Natural killer cell treated with Interleukin-12 subunit alpha and Interleukin-12 subunit beta and Interleukin-15 and Interleukin-18, amount 100 ng/mL, for 72 hours (primary cell): ENCODE results near the gene DDX28. TPM values are rescaled to one million over a fixed set of nuclear protein-coding genes. Genes with fewer than 3 reads are reported as not detected.

Source experiments
- ATAC-seq, 2 donors: fragments of 150-1000 bp; cut with Tn5 transposase in 1 of 2; sonication (Bioruptor Pico), chemical (Tn5 transposase) in 1 of 2; 2 replicates each; pipeline ENCODE4 v1.10.0; 2021
- DNase-seq: peaks from one replicate; pipeline ENCODE4 v3.0.0; 2022; ENCODE audit warnings: low spot score
- H3K27ac Mint-ChIP-seq, 2 donors: 1 replicate in 1 of 2; 2 replicates in 1 of 2; pipeline ENCODE4 v1.8.0; 2022; ENCODE audit warnings: mixed read lengths in 2 of 2, mild to moderate bottlenecking in 1 of 2, moderate library complexity in 1 of 2
- H3K27me3 Mint-ChIP-seq, 2 donors: 1 replicate in 1 of 2; 2 replicates in 1 of 2; pipeline ENCODE4 v1.8.0; 2022; ENCODE audit warnings: mixed read lengths in 2 of 2
- H3K36me3 Mint-ChIP-seq: one replicate; pipeline ENCODE4 v1.8.0; 2022; ENCODE audit warnings: mixed read lengths
- H3K4me1 Mint-ChIP-seq, 2 donors: 1 replicate in 1 of 2; 2 replicates in 1 of 2; pipeline ENCODE4 v1.8.0; 2022; ENCODE audit warnings: low read depth in 2 of 2, mixed read lengths in 2 of 2, mild to moderate bottlenecking in 1 of 2
- H3K4me3 Mint-ChIP-seq: one replicate; pipeline ENCODE4 v1.8.0; 2022; ENCODE audit warnings: mixed read lengths
- H3K9me3 Mint-ChIP-seq: 2 replicates; pipeline ENCODE4 v1.8.0; 2022; ENCODE audit warnings: mixed read lengths
- total RNA-seq, 2 donors: library from RNA; stranded (reverse); gene quantifications; one replicate each; pipeline ENCODE4 v1.2.3, GENCODE V29; 2022

DDX28 gene, protein sequence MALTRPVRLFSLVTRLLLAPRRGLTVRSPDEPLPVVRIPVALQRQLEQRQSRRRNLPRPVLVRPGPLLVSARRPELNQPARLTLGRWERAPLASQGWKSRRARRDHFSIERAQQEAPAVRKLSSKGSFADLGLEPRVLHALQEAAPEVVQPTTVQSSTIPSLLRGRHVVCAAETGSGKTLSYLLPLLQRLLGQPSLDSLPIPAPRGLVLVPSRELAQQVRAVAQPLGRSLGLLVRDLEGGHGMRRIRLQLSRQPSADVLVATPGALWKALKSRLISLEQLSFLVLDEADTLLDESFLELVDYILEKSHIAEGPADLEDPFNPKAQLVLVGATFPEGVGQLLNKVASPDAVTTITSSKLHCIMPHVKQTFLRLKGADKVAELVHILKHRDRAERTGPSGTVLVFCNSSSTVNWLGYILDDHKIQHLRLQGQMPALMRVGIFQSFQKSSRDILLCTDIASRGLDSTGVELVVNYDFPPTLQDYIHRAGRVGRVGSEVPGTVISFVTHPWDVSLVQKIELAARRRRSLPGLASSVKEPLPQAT
- total RNA-seq = 10 to 100 TPM; 16.2 to 20.1 TPM

DNA sequence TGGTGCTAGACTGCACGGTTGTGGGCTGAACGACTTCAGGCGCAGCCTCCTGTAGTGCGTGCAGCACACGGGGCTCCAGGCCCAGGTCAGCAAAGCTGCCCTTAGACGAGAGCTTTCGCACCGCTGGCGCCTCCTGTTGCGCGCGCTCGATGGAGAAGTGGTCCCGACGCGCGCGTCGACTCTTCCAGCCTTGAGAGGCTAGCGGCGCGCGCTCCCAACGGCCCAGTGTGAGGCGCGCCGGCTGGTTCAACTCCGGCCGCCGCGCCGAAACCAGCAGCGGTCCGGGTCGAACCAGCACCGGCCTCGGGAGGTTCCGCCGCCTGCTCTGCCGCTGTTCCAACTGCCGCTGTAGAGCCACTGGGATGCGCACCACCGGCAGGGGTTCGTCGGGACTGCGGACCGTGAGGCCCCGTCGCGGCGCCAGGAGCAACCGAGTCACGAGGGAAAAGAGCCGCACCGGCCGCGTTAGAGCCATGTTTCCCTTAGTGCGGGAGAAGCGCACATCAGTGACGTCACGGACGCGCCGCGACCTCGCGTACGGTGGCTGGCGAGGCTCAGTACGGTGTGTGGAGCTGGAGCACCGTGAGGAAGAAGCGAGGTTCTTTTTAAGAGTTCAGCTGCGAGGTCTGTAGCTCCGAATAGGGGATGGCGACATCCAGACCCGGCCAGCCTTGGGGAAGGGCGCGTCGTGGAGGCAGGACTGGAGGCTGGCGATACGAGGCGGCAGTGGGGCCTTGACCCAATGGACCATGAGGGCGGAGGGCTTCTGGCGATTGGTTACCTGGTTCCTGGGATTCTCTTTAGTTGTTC is at the start of gene DDX28, which contains the start of gene DUS2:
DDX28 (minus strand) TSS at position 505 of the 810 bp plus-strand sequence; CDS start at position 475, 30 bp downstream.
DUS2 (plus strand) TSS at position 557 of the 810 bp plus-strand sequence. CDS start 14,740 bp downstream, outside the sequence.
- H3K9me3 Mint-ChIP-seq = no peaks in the 10 kb centered on the region
- peak within 1 kb of the TSS; percentile 96 for H3K4me3 Mint-ChIP-seq
- H3K4me1 Mint-ChIP-seq = peaks cover 21 to 25% of the 10 kb centered on the region in 2 donors
- no peaks in the 10 kb centered on the region for H3K27me3 Mint-ChIP-seq
- DNase-seq (peak; percentile 93), ATAC-seq (peak; percentile 96)
- peaks cover 5% of the 10 kb centered on the region for H3K36me3 Mint-ChIP-seq
- peak within 1 kb of the TSS; percentile 88 to 100 for H3K27ac Mint-ChIP-seq

DNA sequence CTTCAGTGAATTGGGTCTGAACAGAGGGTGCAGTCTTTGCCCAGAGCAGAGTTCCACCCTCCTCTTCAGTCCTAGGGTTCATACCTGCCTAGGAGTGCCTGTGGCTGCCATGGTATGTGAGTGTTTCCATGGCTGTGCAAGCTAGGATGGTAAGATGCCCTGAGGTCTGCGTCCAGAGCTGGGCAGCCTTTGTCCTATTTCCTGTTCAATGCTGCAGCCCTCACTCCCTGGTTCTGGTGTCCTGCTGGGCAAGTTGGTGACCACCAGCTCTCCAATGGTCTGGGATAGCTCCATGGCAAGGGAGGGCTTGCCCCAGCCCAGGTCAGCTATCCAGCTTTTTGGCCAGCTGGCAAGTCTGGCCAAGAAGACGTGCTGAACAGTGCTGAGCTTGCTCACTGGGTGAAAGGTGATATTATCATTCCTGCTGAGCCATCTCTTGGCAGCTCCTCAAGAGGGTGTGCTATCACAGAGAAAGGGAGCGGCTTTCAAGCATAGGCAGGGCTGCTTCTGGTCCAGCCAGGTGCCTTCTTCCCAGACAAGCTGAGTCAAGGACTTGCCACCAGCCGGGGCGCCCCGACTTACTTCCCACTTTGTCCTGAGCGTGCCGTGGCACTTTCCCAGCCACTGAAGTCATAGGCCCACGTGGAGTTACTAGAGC is 49.1 kb upstream of the DDX28 start:
- Mint-ChIP-seq H3K9me3 (no peaks in the 10 kb centered on the region), H3K4me3 (peak overlapping the region; percentile 38), H3K4me1 (peaks cover 63 to 74% of the 10 kb centered on the region in 2 donors), H3K36me3 (peaks cover 18% of the 10 kb centered on the region), H3K27ac (peak overlapping the region; percentile 88 to 93), H3K27me3 (no peaks in the 10 kb centered on the region)
- no peak for ATAC-seq
- DNase-seq = no peak

DNA sequence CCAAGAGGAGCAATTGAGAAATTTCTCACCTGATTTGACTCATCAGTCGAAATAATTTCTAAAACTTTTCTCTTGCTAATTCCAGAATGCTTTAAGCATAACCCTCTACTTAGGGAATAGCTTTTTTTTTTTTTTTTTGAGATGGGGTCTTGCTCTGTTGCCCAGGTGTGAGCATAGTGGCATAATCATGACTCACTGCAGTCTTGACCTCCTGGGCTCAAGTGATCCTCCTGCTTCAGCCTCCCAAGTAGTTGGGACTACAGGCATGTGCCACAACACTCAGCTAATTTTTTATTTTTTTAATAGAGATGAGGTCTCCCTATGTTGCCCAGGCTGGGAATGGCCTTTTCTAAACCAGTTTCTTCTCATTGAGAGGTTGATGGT is 48.5 kb upstream of the DDX28 start:
- peaks cover 18% of the 10 kb centered on the region for H3K36me3 Mint-ChIP-seq
- DNase-seq = no peak
- no peak for ATAC-seq
- H3K9me3 Mint-ChIP-seq = no peaks in the 10 kb centered on the region
- peak overlapping the region; percentile 81 for H3K4me3 Mint-ChIP-seq
- H3K4me1 Mint-ChIP-seq = peaks cover 64 to 75% of the 10 kb centered on the region in 2 donors
- peak overlapping the region; percentile 88 to 93 for H3K27ac Mint-ChIP-seq
- H3K27me3 Mint-ChIP-seq = no peaks in the 10 kb centered on the region

DNA sequence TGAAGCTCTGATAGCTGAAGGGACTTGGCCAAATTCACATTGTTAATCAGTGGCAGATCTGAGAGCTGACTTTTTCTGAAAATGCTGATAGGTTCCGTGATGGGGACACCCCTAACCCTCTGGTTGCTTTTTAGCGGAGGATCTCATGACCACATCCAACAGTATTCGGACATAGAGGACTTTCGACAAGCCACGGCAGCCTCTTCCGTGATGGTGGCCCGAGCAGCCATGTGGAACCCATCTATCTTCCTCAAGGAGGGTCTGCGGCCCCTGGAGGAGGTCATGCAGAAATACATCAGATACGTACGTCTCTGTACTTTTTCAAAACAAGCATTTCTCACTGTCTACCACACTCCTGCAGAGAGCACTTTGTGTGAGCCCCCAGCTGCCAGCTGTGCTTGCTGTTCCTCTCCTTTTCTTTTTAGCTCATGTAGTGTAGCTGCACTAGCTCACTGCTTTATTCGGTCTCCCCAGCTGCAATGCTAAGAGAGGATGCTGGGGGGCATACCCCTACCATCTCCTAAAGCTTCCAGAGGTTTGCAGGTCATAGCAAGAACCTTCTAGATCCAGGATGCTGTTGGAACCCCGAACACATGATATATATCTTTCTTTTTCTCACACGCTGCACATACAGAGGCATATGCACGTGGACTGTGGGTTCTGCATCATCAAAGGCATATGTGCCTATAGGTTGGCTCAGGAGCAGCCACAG is 47.9 kb upstream of the DDX28 start:
- ATAC-seq = peak; percentile 54 to 63
- no peaks in the 10 kb centered on the region for H3K27me3 Mint-ChIP-seq
- peaks cover 65 to 75% of the 10 kb centered on the region in 2 donors for H3K4me1 Mint-ChIP-seq
- H3K4me3 Mint-ChIP-seq = peak overlapping the region; percentile 81
- peaks cover 18% of the 10 kb centered on the region for H3K36me3 Mint-ChIP-seq
- no peak for DNase-seq
- no peaks in the 10 kb centered on the region for H3K9me3 Mint-ChIP-seq
- peak overlapping the region; percentile 88 to 93 for H3K27ac Mint-ChIP-seq

DNA sequence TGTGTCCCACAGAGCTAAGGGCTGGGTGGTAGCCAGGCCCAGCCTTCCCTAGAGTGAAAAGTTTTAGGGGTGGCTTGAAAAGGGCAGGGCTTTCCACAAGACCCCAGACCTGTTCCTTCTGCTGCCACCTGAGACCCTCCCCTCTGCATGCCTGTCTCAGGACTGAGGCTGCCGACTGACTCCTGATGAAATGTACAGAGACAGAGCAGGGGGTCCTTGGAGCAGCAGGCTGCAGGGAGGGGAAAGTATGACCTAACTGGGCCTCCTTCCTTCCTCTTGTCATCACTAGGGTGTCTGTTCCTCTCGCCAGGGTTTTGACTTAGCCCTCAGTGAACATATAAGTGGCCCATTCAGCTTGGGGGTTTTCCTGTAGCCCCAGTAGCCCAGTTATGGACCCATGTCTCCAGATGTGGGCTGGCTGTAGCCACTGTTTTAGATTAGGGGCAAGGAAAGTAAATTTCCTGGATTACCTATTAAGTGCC is 47.3 kb upstream of the DDX28 start:
- peak in 1 of 2 donors; percentile 4 for ATAC-seq
- peak overlapping the region; percentile 81 for H3K4me3 Mint-ChIP-seq
- H3K9me3 Mint-ChIP-seq = no peaks in the 10 kb centered on the region
- peaks cover 18% of the 10 kb centered on the region for H3K36me3 Mint-ChIP-seq
- H3K27ac Mint-ChIP-seq = peak overlapping the region; percentile 88 to 93
- H3K4me1 Mint-ChIP-seq = peaks cover 66 to 73% of the 10 kb centered on the region in 2 donors
- H3K27me3 Mint-ChIP-seq = no peaks in the 10 kb centered on the region
- no peak for DNase-seq

DNA sequence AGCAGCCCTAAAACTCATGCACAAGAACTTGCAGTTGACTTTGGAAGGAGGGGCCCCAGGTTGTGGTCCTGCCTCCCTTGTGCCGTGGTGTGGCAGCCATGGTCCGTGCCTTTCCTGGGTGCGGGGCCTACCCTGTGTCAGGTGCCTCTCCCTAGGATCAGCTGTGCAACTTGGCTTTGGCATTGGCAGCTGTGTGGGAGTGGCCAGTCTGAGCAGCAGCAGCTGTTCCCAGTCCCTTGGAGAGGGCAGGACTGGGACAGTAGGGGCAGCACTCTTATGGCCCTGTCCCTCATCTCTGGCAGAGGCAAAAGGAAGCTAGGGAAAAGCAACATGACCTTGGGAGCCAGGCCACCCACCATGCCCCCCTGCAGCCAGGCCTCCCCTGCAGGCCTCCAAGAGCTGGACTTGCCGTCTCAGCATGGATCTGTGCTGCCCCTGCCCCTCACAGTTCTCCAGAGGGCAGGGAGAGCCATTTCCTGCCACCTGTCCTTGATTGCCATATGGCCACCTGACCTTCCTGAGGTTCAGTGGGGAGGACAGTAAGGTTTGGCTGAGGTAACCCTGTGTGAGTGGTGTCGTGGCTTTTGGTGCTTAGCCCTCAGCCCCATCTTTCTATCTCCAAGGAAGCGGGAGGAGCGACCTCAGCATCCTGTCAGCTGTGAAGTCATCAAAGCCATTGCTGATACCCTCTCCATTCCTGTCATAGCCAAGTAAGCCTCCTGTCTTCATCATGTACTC is 46.6 kb upstream of the DDX28 start:
- ATAC-seq (peak; percentile 34 to 67), DNase-seq (no peak)
- Mint-ChIP-seq H3K9me3 (no peaks in the 10 kb centered on the region), H3K4me3 (peak overlapping the region; percentile 81), H3K36me3 (peaks cover 16% of the 10 kb centered on the region), H3K4me1 (peaks cover 66 to 73% of the 10 kb centered on the region in 2 donors), H3K27ac (peak overlapping the region; percentile 88 to 93), H3K27me3 (no peaks in the 10 kb centered on the region)

DNA sequence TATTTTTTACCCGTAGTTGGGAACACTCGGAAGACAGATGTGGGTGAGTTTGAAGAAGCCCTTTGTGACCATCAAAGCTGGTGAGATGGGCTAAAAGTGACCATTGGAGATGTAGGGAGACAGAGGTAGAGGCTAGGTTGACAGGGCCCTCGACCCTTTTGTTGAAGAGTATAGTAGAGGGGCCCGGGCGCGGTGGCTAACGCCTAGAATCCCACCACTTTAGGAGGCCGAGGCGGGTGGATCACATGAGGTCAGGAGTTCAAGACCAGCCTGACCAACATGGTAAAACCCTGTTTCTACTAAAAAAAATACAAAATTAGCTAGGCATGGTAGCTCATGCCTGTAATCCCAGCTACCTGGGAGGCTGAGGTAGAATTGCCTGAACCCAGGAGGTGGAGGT is 45.9 kb upstream of the DDX28 start:
- ATAC-seq (no peak), DNase-seq (no peak)
- Mint-ChIP-seq H3K4me1 (peaks cover 65 to 73% of the 10 kb centered on the region in 2 donors), H3K4me3 (no peak overlapping the region), H3K27ac (peak overlapping the region in 1 of 2 donors; percentile 88), H3K9me3 (no peaks in the 10 kb centered on the region), H3K36me3 (peaks cover 13% of the 10 kb centered on the region), H3K27me3 (no peaks in the 10 kb centered on the region)

DNA sequence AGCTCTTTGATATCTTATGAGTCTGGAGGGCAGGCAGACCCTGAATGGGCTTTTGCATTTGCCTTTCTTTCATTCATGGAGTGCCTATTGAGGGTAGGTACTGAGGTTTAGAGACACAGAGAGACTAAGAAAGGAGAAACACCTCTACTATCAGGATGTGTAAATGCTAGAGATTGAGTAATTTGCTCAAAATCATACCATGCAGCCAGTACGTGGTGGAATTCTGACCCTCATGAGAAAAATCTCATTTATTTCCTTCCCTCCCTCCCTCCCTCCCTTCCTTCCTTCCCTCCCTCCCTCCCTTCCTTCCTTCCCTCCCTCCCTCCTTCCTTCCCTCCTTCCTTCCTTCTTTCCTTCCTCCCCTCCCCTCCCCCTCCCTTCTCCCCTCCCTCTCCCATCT is 43.7 kb upstream of the DDX28 start:
- DNase-seq (no peak), ATAC-seq (no peak)
- H3K36me3 Mint-ChIP-seq = peaks cover 13% of the 10 kb centered on the region
- no peaks in the 10 kb centered on the region for H3K9me3 Mint-ChIP-seq
- no peaks in the 10 kb centered on the region for H3K27me3 Mint-ChIP-seq
- peak overlapping the region; percentile 91 to 95 for H3K27ac Mint-ChIP-seq
- H3K4me3 Mint-ChIP-seq = no peak overlapping the region
- H3K4me1 Mint-ChIP-seq = peaks cover 69 to 74% of the 10 kb centered on the region in 2 donors

DNA sequence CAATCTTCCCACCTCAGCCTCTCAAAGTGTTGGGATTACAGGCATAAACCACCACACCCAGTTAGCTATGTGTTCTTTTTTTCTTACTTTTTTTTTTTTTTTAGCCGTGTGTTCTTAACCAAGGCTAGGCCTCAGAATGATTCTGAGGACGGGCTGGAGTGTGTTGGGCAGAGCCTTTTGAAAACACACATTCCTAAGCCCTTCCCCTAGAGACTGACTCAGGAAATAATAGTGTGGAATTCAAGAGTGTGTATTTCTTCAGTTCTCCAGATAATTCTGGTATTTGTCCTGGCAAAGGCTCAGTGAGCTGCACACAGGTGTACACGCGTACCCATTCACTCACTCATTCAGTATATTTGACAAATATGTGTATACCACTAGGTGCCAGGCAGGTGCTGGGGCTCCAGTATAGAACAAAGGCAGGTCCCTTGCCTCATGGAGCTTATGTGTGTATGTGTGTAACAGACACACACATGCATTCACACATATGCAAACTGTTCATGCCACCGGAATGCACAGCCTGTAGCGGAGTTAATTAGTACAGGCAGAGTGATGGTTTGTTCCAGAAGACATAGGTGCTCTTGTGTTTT is 42.8 kb upstream of the DDX28 start:
- Mint-ChIP-seq H3K4me3 (peak overlapping the region; percentile 3), H3K9me3 (no peaks in the 10 kb centered on the region), H3K27ac (peak overlapping the region; percentile 91 to 95), H3K4me1 (peaks cover 73 to 74% of the 10 kb centered on the region in 2 donors), H3K36me3 (peaks cover 7% of the 10 kb centered on the region), H3K27me3 (no peaks in the 10 kb centered on the region)
- DNase-seq = no peak
- ATAC-seq = no peak

DNA sequence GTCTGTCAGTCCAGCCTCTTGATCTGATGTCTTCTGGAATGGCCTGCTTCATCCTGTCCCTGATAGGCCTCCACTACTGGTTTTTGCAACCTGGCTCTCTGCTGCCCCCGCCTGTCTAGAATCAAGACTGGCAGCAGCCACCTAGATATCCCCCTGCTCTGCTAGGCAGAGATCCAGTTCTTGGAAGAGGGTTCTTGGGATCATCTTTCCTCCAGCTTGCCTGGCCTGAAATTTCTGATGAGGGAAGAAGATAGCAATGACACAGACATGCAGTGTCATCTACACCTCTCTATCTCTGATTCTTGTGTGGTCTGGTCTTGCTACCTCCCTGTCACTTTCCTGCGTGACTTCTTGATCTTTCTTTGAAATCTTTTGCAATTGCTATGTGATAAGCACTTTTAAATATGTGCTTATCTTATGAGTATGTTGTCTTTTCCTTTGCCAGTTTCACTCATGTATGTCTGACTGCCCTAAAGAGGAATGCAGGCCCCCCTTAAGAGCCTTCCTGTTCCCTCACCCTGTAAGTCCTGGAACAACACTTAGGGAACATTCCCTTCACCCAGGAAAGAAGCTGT is 41.8 kb upstream of the DDX28 start:
- H3K4me1 Mint-ChIP-seq = peaks cover 68 to 72% of the 10 kb centered on the region in 2 donors
- peak; percentile 76 for DNase-seq
- no peaks in the 10 kb centered on the region for H3K27me3 Mint-ChIP-seq
- peak overlapping the region; percentile 82 for H3K4me3 Mint-ChIP-seq
- peaks cover 7% of the 10 kb centered on the region for H3K36me3 Mint-ChIP-seq
- no peaks in the 10 kb centered on the region for H3K9me3 Mint-ChIP-seq
- ATAC-seq = peak; percentile 72 to 78
- H3K27ac Mint-ChIP-seq = peak overlapping the region; percentile 91 to 95

DNA sequence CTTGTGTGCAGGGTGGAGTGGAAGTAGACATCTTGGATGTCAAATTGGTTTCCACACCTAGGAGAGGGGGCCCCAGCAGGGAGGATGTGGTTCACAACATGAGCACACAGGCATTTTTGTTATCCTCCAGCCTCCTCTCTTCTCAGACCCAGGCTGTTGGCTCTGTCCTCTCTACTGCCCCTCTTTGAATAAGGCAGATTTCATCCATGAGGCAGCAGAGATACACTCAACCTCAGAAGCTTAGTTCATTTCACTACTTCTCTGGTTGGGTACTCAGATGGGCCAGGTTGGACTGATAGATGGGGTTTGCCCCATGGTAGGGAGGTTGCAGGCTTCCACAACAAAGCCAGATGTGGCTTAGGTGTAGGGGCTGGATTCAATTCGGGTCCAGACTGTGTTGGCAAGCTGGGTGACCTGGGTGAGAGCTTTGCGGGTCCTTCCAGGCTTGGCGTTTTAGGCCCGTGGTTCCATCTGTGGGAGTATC is 39.9 kb upstream of the DDX28 start:
- Mint-ChIP-seq H3K9me3 (no peaks in the 10 kb centered on the region), H3K4me1 (peaks cover 73 to 78% of the 10 kb centered on the region in 2 donors), H3K36me3 (peaks cover 5% of the 10 kb centered on the region), H3K4me3 (peak overlapping the region; percentile 86), H3K27me3 (no peaks in the 10 kb centered on the region), H3K27ac (peak overlapping the region; percentile 79 to 91)
- ATAC-seq (peak; percentile 87 to 91), DNase-seq (peak; percentile 86)
